GM23338 (cell line): ENCODE results near the gene LPP.

Experiments
- CTCF ChIP-seq, 2 experiments: fragments of 200-600 bp in 1 of 2; sonication (generic) in 1 of 2; conservative IDR thresholded peaks; 2 replicates each; pipeline versions ENCODE4 v1.5.1 to v1.6.1; 2016 to 2017; ENCODE audit warnings: antibody characterized with exemption in 2 of 2, low read depth in 2 of 2, mild to moderate bottlenecking in 2 of 2, moderate library complexity in 1 of 2
- ETS1 ChIP-seq: IDR thresholded peaks from 2 replicates; pipeline ENCODE4 v1.6.1; 2016; ENCODE audit warnings: antibody characterized with exemption
- EZH2 ChIP-seq: fragments of 200-600 bp; sonication (generic); IDR thresholded peaks from one replicate; pipeline ENCODE4 v1.8.0; 2017; ENCODE audit warnings: antibody characterized with exemption, mild to moderate bottlenecking, low read depth; ENCODE audit not compliant: unreplicated experiment
- EZH2phosphoT487 ChIP-seq: fragments of 200-600 bp; sonication (generic); IDR thresholded peaks from one replicate; pipeline ENCODE4 v1.8.1; 2018; ENCODE audit warnings: antibody characterized with exemption; ENCODE audit not compliant: unreplicated experiment
- JUNB ChIP-seq: IDR thresholded peaks from one replicate; pipeline ENCODE4 v1.6.1; 2016; ENCODE audit warnings: antibody characterized with exemption; ENCODE audit not compliant: unreplicated experiment
- NANOG ChIP-seq: IDR thresholded peaks from 2 replicates; pipeline ENCODE4 v1.6.1; 2016; ENCODE audit warnings: antibody characterized with exemption, borderline replicate concordance
- POLR2AphosphoS5 ChIP-seq: IDR thresholded peaks from 2 replicates; pipeline ENCODE4 v1.6.1; 2016; ENCODE audit warnings: antibody characterized with exemption, low read depth

- TF ChIP-seq CTCF (conservative IDR thresholded peaks at IDR 0.05; ENCODE audit: low read depth in 2 of 2): no peak
- TF ChIP-seq POLR2AphosphoS5: no peak
- TF ChIP-seq EZH2phosphoT487: no peak
- TF ChIP-seq EZH2: no peak
- no peak for TF ChIP-seq NANOG
- TF ChIP-seq JUNB: no peak
- no peak for TF ChIP-seq ETS1
Observed at GRCh38 chr3:188169830-188170455, 16.0 kb downstream of the LPP start.
